Naive thymus-derived CD8-positive, alpha-beta T cell (primary cell): Measurements from ENCODE around the gene ALDH1A2. TPM values are rescaled to one million over a fixed set of nuclear protein-coding genes. Genes with fewer than 3 reads are reported as not detected.
"Not testable (repeated sequence)": the region's sequence is repeated elsewhere in the genome, so short reads cannot be mapped to it uniquely, and the experiment has no call there.

Experiments used
- ATAC-seq, 2 donors: fragments of 150-1000 bp; cut with Tn5 transposase in 1 of 2; sonication (Bioruptor Pico), chemical (Tn5 transposase) in 1 of 2; 1 replicate in 1 of 2; 2 replicates in 1 of 2; pipeline ENCODE4 v1.10.0; 2021; ENCODE audit warnings: mild to moderate bottlenecking in 2 of 2, moderate library complexity in 2 of 2
- POLR2A ChIA-PET: fragments of 350-600 bp; sonication (Branson Sonifier 250); formaldehyde crosslinking; loops from one replicate; lab custom pipeline; 2021; ENCODE audit warnings: antibody characterized with exemption; lab: Charles Lee
- DNase-seq, 10 donors: peaks; one replicate each; pipeline versions ENCODE4 v3.0.0 to v3.0.0-alpha.2; 2020 to 2022
- H3K27ac Mint-ChIP-seq, 10 donors: one replicate each; pipeline ENCODE4 v1.8.0; 2020 to 2022; ENCODE audit warnings: mild to moderate bottlenecking in 10 of 10, mixed read lengths in 10 of 10, moderate library complexity in 4 of 10, inconsistent platforms in 1 of 10
- H3K27me3 Mint-ChIP-seq, 5 donors: one replicate each; pipeline ENCODE4 v1.8.0; 2021 to 2022; ENCODE audit warnings: mixed read lengths in 5 of 5
- H3K36me3 Mint-ChIP-seq, 3 donors: one replicate each; pipeline ENCODE4 v1.8.0; 2020 to 2022; ENCODE audit warnings: mixed read lengths in 3 of 3, mild to moderate bottlenecking in 2 of 3, inconsistent platforms in 1 of 3
- H3K4me1 Mint-ChIP-seq, 4 donors: one replicate each; pipeline ENCODE4 v1.8.0; 2021 to 2022; ENCODE audit warnings: mixed read lengths in 4 of 4
- H3K4me3 Mint-ChIP-seq, 10 donors: one replicate each; pipeline ENCODE4 v1.8.0; 2020 to 2022; ENCODE audit warnings: mild to moderate bottlenecking in 10 of 10, mixed read lengths in 10 of 10, moderate library complexity in 6 of 10, inconsistent platforms in 1 of 10
- H3K9me3 Mint-ChIP-seq, 9 donors: one replicate each; pipeline ENCODE4 v1.8.0; 2020 to 2022; ENCODE audit warnings: mixed read lengths in 9 of 9, mild to moderate bottlenecking in 3 of 9, inconsistent platforms in 1 of 9, moderate library complexity in 1 of 9
- polyA plus RNA-seq, 3 donors: library from polyadenylated mRNA; unstranded; fragments of 300-500 nt; fragmentation: Illumina TruSeq; gene quantifications; one replicate each; pipeline ENCODE4 v1.2.3, GENCODE V29; 2021
- total RNA-seq, 8 experiments: library from RNA in 2 of 8; stranded (reverse) in 2 of 8; gene quantifications; one replicate each; pipeline ENCODE4 v1.2.3 and lab custom pipeline; 2021 to 2026

The ALDH1A2 gene
- total and polyA plus RNA-seq, 5 experiments from 2014 or later: not detected

- ATAC-seq: no peak
- no peak for DNase-seq
- Mint-ChIP-seq H3K27me3 (peaks cover 13 to 60% (median 23%) of the 10 kb centered on the region in 5 donors), H3K27ac (no peak overlapping the region), H3K36me3 (no peaks in the 10 kb centered on the region), H3K4me1 (no peaks in the 10 kb centered on the region), H3K9me3 (no peaks in the 10 kb centered on the region), H3K4me3 (no peak overlapping the region)
- POLR2A ChIA-PET: no interaction called here
Observed at GRCh38 chr15:58048261-58048660, 17.2 kb downstream of the ALDH1A2 start.

GRCh38 chr15:58047149-58047548 lies 18.4 kb downstream of the ALDH1A2 start:
- H3K9me3 Mint-ChIP-seq: no peaks in the 10 kb centered on the region
- H3K27ac Mint-ChIP-seq: no peak overlapping the region
- peaks cover 12 to 62% (median 23%) of the 10 kb centered on the region in 5 donors for H3K27me3 Mint-ChIP-seq
- no peaks in the 10 kb centered on the region for H3K36me3 Mint-ChIP-seq
- POLR2A ChIA-PET: no interaction called here
- H3K4me1 Mint-ChIP-seq: no peaks in the 10 kb centered on the region
- ATAC-seq: no peak
- no peak for DNase-seq
- H3K4me3 Mint-ChIP-seq: no peak overlapping the region

- no peaks in the 10 kb centered on the region for H3K4me1 Mint-ChIP-seq
- DNase-seq (no peak), ATAC-seq (no peak)
- peaks cover 12 to 62% (median 26%) of the 10 kb centered on the region in 5 donors for H3K27me3 Mint-ChIP-seq
- no peaks in the 10 kb centered on the region for H3K36me3 Mint-ChIP-seq
- H3K4me3 Mint-ChIP-seq: no peak overlapping the region
- POLR2A ChIA-PET: no interaction called here
- no peaks in the 10 kb centered on the region for H3K9me3 Mint-ChIP-seq
- H3K27ac Mint-ChIP-seq: no peak overlapping the region
Observed at GRCh38 chr15:58046467-58046866, 19.0 kb downstream of the ALDH1A2 start.

- not testable (repeated sequence) for ATAC-seq
Observed at GRCh38 chr15:58045376-58045775, 20.1 kb downstream of the ALDH1A2 start.

GRCh38 chr15:58044551-58044950 lies 21.0 kb downstream of the ALDH1A2 start:
- Mint-ChIP-seq H3K27me3 (peaks cover 8 to 56% (median 28%) of the 10 kb centered on the region in 5 donors), H3K9me3 (no peaks in the 10 kb centered on the region), H3K36me3 (no peaks in the 10 kb centered on the region), H3K4me3 (no peak overlapping the region), H3K4me1 (no peaks in the 10 kb centered on the region), H3K27ac (no peak overlapping the region)
- DNase-seq (no peak), ATAC-seq (no peak)
- POLR2A ChIA-PET: no interaction called here

More at GRCh38 chr15:58045376-58045775, 20.1 kb downstream of the ALDH1A2 start:
- DNase-seq, H3K9me3 Mint-ChIP-seq, H3K4me3 Mint-ChIP-seq, POLR2A ChIA-PET, H3K4me1 Mint-ChIP-seq, H3K36me3 Mint-ChIP-seq: not testable (repeated sequence)
- Mint-ChIP-seq H3K27ac (peak overlapping the region in 1 of 10 donors; percentile 86), H3K27me3 (peaks cover 12 to 62% (median 28%) of the 10 kb centered on the region in 5 donors)

- H3K4me1 Mint-ChIP-seq: no peaks in the 10 kb centered on the region
- no peaks in the 10 kb centered on the region for H3K9me3 Mint-ChIP-seq
- H3K27me3 Mint-ChIP-seq: peaks cover 8 to 44% (median 24%) of the 10 kb centered on the region in 5 donors
- peak in 6 of 10 donors; percentile 16 to 32 (median 24) for DNase-seq
- H3K4me3 Mint-ChIP-seq: no peak overlapping the region
- POLR2A ChIA-PET: no interaction called here
- H3K36me3 Mint-ChIP-seq: no peaks in the 10 kb centered on the region
- no peak for ATAC-seq
- H3K27ac Mint-ChIP-seq: no peak overlapping the region
Observed at GRCh38 chr15:58043192-58043903, 22.2 kb downstream of the ALDH1A2 start.

GRCh38 chr15:58042006-58042405 lies 23.5 kb downstream of the ALDH1A2 start:
- ATAC-seq: no peak

GRCh38 chr15:58040150-58040549 lies 25.4 kb downstream of the ALDH1A2 start:
- ATAC-seq (no peak), DNase-seq (no peak)
- POLR2A ChIA-PET: no interaction called here
- Mint-ChIP-seq H3K9me3 (no peaks in the 10 kb centered on the region), H3K27me3 (peaks cover 4 to 29% (median 24%) of the 10 kb centered on the region in 5 donors), H3K4me3 (no peak overlapping the region), H3K27ac (no peak overlapping the region), H3K36me3 (no peaks in the 10 kb centered on the region), H3K4me1 (no peaks in the 10 kb centered on the region)

More at GRCh38 chr15:58042006-58042405, 23.5 kb downstream of the ALDH1A2 start:
- H3K27ac Mint-ChIP-seq: no peak overlapping the region
- POLR2A ChIA-PET: no interaction called here
- H3K4me1 Mint-ChIP-seq: no peaks in the 10 kb centered on the region
- no peaks in the 10 kb centered on the region for H3K9me3 Mint-ChIP-seq
- peaks cover 8 to 42% (median 24%) of the 10 kb centered on the region in 5 donors for H3K27me3 Mint-ChIP-seq
- H3K4me3 Mint-ChIP-seq: no peak overlapping the region
- no peak for DNase-seq
- no peaks in the 10 kb centered on the region for H3K36me3 Mint-ChIP-seq

GRCh38 chr15:58039079-58040035 lies 26.2 kb downstream of the ALDH1A2 start:
- no peaks in the 10 kb centered on the region for H3K36me3 Mint-ChIP-seq
- DNase-seq: no peak
- POLR2A ChIA-PET: no interaction called here
- no peak overlapping the region for H3K4me3 Mint-ChIP-seq
- H3K27me3 Mint-ChIP-seq: peaks cover 0 to 22% (median 16%) of the 10 kb centered on the region in 5 donors
- no peak for ATAC-seq
- no peaks in the 10 kb centered on the region for H3K4me1 Mint-ChIP-seq
- H3K27ac Mint-ChIP-seq: no peak overlapping the region
- H3K9me3 Mint-ChIP-seq: no peaks in the 10 kb centered on the region

GRCh38 chr15:58038426-58039078 lies 27.0 kb downstream of the ALDH1A2 start:
- no peak overlapping the region for H3K27ac Mint-ChIP-seq
- no peaks in the 10 kb centered on the region for H3K9me3 Mint-ChIP-seq
- DNase-seq: no peak
- no peaks in the 10 kb centered on the region for H3K36me3 Mint-ChIP-seq
- H3K4me3 Mint-ChIP-seq: no peak overlapping the region
- POLR2A ChIA-PET: no interaction called here
- no peak for ATAC-seq
- H3K27me3 Mint-ChIP-seq: peaks cover 0 to 19% (median 11%) of the 10 kb centered on the region in 5 donors
- H3K4me1 Mint-ChIP-seq: no peaks in the 10 kb centered on the region

- Mint-ChIP-seq H3K27me3 (peaks cover 0 to 18% (median 10%) of the 10 kb centered on the region in 5 donors), H3K9me3 (no peaks in the 10 kb centered on the region), H3K4me3 (no peak overlapping the region), H3K36me3 (no peaks in the 10 kb centered on the region), H3K27ac (no peak overlapping the region), H3K4me1 (no peaks in the 10 kb centered on the region)
- DNase-seq (no peak), ATAC-seq (no peak)
- POLR2A ChIA-PET: no interaction called here
Observed at GRCh38 chr15:58037723-58038301, 27.7 kb downstream of the ALDH1A2 start.

- Mint-ChIP-seq H3K27ac (no peak overlapping the region), H3K4me1 (no peaks in the 10 kb centered on the region), H3K36me3 (no peaks in the 10 kb centered on the region), H3K27me3 (peaks cover 0 to 16% (median 5%) of the 10 kb centered on the region in 5 donors), H3K4me3 (no peak overlapping the region), H3K9me3 (no peaks in the 10 kb centered on the region)
- DNase-seq: no peak
- POLR2A ChIA-PET: no interaction called here
- ATAC-seq: no peak
Observed at GRCh38 chr15:58036579-58036978, 28.9 kb downstream of the ALDH1A2 start.
